Testis (tissue), 3 donors: Measurements from ENCODE around the gene GRIN1. TPM values are rescaled to one million over a fixed set of nuclear protein-coding genes. Genes with fewer than 3 reads are reported as not detected.

Source experiments
- DNase-seq: peaks from one replicate; pipeline ENCODE4 v3.0.0-alpha.2; 2019
- H3K27ac ChIP-seq, 2 donors: fragments of 200-600 bp; sonication (generic); one replicate each; pipeline ENCODE4 v1.5.1; 2019
- H3K27me3 ChIP-seq: fragments of 200-600 bp; sonication (generic); one replicate; pipeline ENCODE4 v1.5.1; 2019
- H3K36me3 ChIP-seq: fragments of 200-600 bp; sonication (generic); one replicate; pipeline ENCODE4 v1.5.1; 2017; ENCODE audit warnings: low read depth; ENCODE audit errors: missing control alignments
- H3K4me1 ChIP-seq: fragments of 200-600 bp; sonication (generic); one replicate; pipeline ENCODE4 v1.5.1; 2019
- H3K4me3 ChIP-seq, 2 donors: fragments of 200-600 bp; sonication (generic); one replicate each; pipeline ENCODE4 v1.5.1; 2017 to 2019
- H3K9me3 ChIP-seq: fragments of 200-600 bp; sonication (generic); one replicate; pipeline ENCODE4 v1.5.1; 2017
- CTCF ChIP-seq, 3 experiments: fragments of 450-650 bp in 2 of 3; fragments of 200-600 bp in 1 of 3; sonication (generic) in 1 of 3; IDR thresholded peaks; one replicate each; pipeline ENCODE4 v1.5.1; 2016 to 2019; ENCODE audit warnings: antibody characterized with exemption in 3 of 3, mild to moderate bottlenecking in 2 of 3, moderate library complexity in 1 of 3
- POLR2A ChIP-seq: fragments of 450-650 bp; IDR thresholded peaks from one replicate; pipeline ENCODE4 v1.6.1; 2017; ENCODE audit warnings: antibody characterized with exemption, mild to moderate bottlenecking, moderate library complexity
- WGBS, 2 donors: methylation state at CpG; one replicate each; pipeline ENCODE4 v1.1.5; 2018; 5-methylcytosine and 5-hydroxymethylcytosine counted together
- intact Hi-C: fragments of 100-400 bp; cut with DNase I; formaldehyde crosslinking; loops from one replicate; pipeline ENCODE4 v1.15.1; 2023; ENCODE audit warnings: low total_unique reads
- polyA plus RNA-seq: library from polyadenylated mRNA; stranded (reverse); fragments of 350-450 nt; fragmentation: Illumina TruSeq; extraction: RNeasy Lipid Tissue Mini Kit (QIAGEN cat#74804); gene quantifications from one replicate; pipeline ENCODE4 v1.2.3, GENCODE V29; 2014; ENCODE audit warnings: low read depth, low replicate concordance; ENCODE audit not compliant: insufficient read depth
- total RNA-seq, 2 donors: library from RNA; depleted of rRNA; stranded (reverse); fragments of >200 nt; gene quantifications; one replicate each; pipeline ENCODE4 v1.2.3, GENCODE V29; 2016

GRIN1 gene
- total and polyA plus RNA-seq, 3 donors from 2014 or later = 0.79 to 3.8 (median 1.5) TPM

- no peak for DNase-seq
- 79 to 80% methylated on average over 11 to 34 of the region's 34 CpGs for WGBS, 2 donors
- Histone ChIP-seq H3K36me3 (no peaks in the 10 kb centered on the region), H3K4me1 (no peaks in the 10 kb centered on the region), H3K27me3 (no peaks in the 10 kb centered on the region), H3K4me3 (no peak overlapping the region), H3K27ac (no peak overlapping the region), H3K9me3 (no peaks in the 10 kb centered on the region)
- intact Hi-C loops = loop anchor here (10.0 kb wide), 1 partner anchor 115 kb away; the partner anchor contains the start of genes CYSRT1, RNF208 and RNF224
- TF ChIP-seq POLR2A (no peak), CTCF (IDR thresholded peaks at IDR 0.05) (no peak)
Observed at GRCh38 chr9:137109250-137110146, 29.5 kb upstream of the GRIN1 start.

GRCh38 chr9:137110147-137110910 is 28.6 kb upstream of the GRIN1 start:
- no peak for DNase-seq
- H3K9me3 ChIP-seq = no peaks in the 10 kb centered on the region

GRCh38 chr9:137110911-137111787 is 27.8 kb upstream of the GRIN1 start:
- Histone ChIP-seq H3K9me3 (no peaks in the 10 kb centered on the region), H3K36me3 (no peaks in the 10 kb centered on the region), H3K27me3 (no peaks in the 10 kb centered on the region), H3K4me3 (no peak overlapping the region), H3K27ac (no peak overlapping the region), H3K4me1 (peaks cover 14% of the 10 kb centered on the region)
- intact Hi-C loops = loop anchor here (10.0 kb wide), 1 partner anchor 114 kb away; the partner anchor contains the start of genes CYSRT1, RNF208 and RNF224
- TF ChIP-seq POLR2A = no peak
- TF ChIP-seq CTCF (IDR thresholded peaks at IDR 0.05) = no peak
- DNase-seq = no peak
- WGBS, 2 donors = 87 to 90% methylated on average over 25 to 28 of the region's 28 CpGs

More at GRCh38 chr9:137110147-137110910, 28.6 kb upstream of the GRIN1 start:
- Histone ChIP-seq H3K36me3 (no peaks in the 10 kb centered on the region), H3K27me3 (no peaks in the 10 kb centered on the region), H3K27ac (no peak overlapping the region), H3K4me3 (no peak overlapping the region), H3K4me1 (peaks cover 6% of the 10 kb centered on the region)
- no peak for TF ChIP-seq POLR2A
- no peak for TF ChIP-seq CTCF (IDR thresholded peaks at IDR 0.05)
- 93 to 100% methylated on average over 1 to 38 of the region's 38 CpGs for WGBS, 2 donors
- intact Hi-C loops = loop anchor here (10.0 kb wide), 1 partner anchor 114 kb away; the partner anchor contains the start of genes CYSRT1, RNF208 and RNF224

GRCh38 chr9:137111788-137112563 is 27.0 kb upstream of the GRIN1 start:
- TF ChIP-seq POLR2A (no peak), CTCF (IDR thresholded peaks at IDR 0.05) (no peak)
- Histone ChIP-seq H3K27ac (no peak overlapping the region), H3K27me3 (no peaks in the 10 kb centered on the region), H3K4me1 (peaks cover 17% of the 10 kb centered on the region), H3K36me3 (no peaks in the 10 kb centered on the region), H3K4me3 (no peak overlapping the region), H3K9me3 (no peaks in the 10 kb centered on the region)
- intact Hi-C loops = loop anchor here (10.0 kb wide), 1 partner anchor 113 kb away; the partner anchor contains the start of genes CYSRT1, RNF208 and RNF224
- 89 to 92% methylated on average over 20 to 31 of the region's 35 CpGs for WGBS, 2 donors
- DNase-seq = no peak
